SK-N-SH (cell line): ENCODE data around the gene LTB4R2. TPM values are rescaled to one million over a fixed set of nuclear protein-coding genes. Genes with fewer than 3 reads are reported as not detected.

Experiments used
- CTCF ChIA-PET: fragments of 300-600, 350-600 bp; formaldehyde crosslinking; extraction: SDS; loops from one replicate; lab custom pipeline; 2021; lab: Yijun Ruan, JAX
- POLR2A ChIA-PET: fragments of 350-600 bp; sonication (Branson Sonifier 250); formaldehyde crosslinking; extraction: SDS; loops from one replicate; lab custom pipeline; 2020; ENCODE audit warnings: antibody characterized with exemption, inconsistent platforms; lab: Yijun Ruan, JAX
- DNase-seq: peaks from one replicate; pipeline ENCODE4 v3.0.0; 2012
- H2AFZ ChIP-seq: fragments of 200-600 bp; sonication (generic); 2 replicates; pipeline ENCODE4 v1.8.1; 2016; ENCODE audit warnings: antibody characterized with exemption, mild to moderate bottlenecking, low read depth
- H3F3A ChIP-seq: fragments of 200-600 bp; sonication (generic); replicated peaks from 2 replicates; pipeline ENCODE3; 2016; ENCODE audit warnings: antibody characterized with exemption, mild to moderate bottlenecking; ENCODE audit not compliant: insufficient read depth
- H3K27ac ChIP-seq, 2 experiments: fragments of 200-500 bp in 1 of 2; fragments of 200-600 bp in 1 of 2; sonication (Bioruptor generic) in 1 of 2; sonication (generic), shearing (Covaris generic) in 1 of 2; 2 replicates each; pipeline versions ENCODE4 v1.5.1 to v1.6.1; 2014 to 2016; ENCODE audit warnings: low read depth in 2 of 2, inconsistent platforms in 1 of 2, low read length in 1 of 2, mild to moderate bottlenecking in 1 of 2, mixed read lengths in 1 of 2
- H3K27me3 ChIP-seq: fragments of 200-600 bp; sonication (generic), shearing (Covaris generic); 2 replicates; pipeline ENCODE4 v1.6.1; 2016; ENCODE audit warnings: mixed run types; ENCODE audit not compliant: insufficient read depth
- H3K36me3 ChIP-seq, 2 experiments: fragments of 200-500 bp in 1 of 2; fragments of 200-600 bp in 1 of 2; sonication (Bioruptor generic) in 1 of 2; sonication (generic) in 1 of 2; replicated peaks in 1 of 2; 2 replicates each; pipeline versions ENCODE3 to v1.5.1; 2014 to 2016; ENCODE audit warnings: low read length in 1 of 2, mild to moderate bottlenecking in 1 of 2; ENCODE audit not compliant: insufficient read depth in 2 of 2, control insufficient read depth in 1 of 2
- H3K4me1 ChIP-seq, 2 experiments: fragments of 200-500 bp in 1 of 2; fragments of 200-600 bp in 1 of 2; sonication (Bioruptor generic) in 1 of 2; sonication (generic), shearing (Covaris generic) in 1 of 2; 2 replicates each; pipeline versions ENCODE4 v1.5.1 to v1.6.1; 2014 to 2016; ENCODE audit warnings: low read depth in 1 of 2, low read length in 1 of 2, mixed run types in 1 of 2; ENCODE audit not compliant: insufficient read depth in 2 of 2, control insufficient read depth in 1 of 2
- H3K4me2 ChIP-seq: fragments of 200-600 bp; sonication (generic), shearing (Covaris generic); 2 replicates; pipeline ENCODE4 v1.6.1; 2017; ENCODE audit warnings: mixed run types
- H3K4me3 ChIP-seq, 2 experiments: fragments of 200-500 bp in 1 of 2; fragments of 200-600 bp in 1 of 2; sonication (Bioruptor generic) in 1 of 2; sonication (generic), shearing (Covaris generic) in 1 of 2; 2 replicates each; pipeline versions ENCODE4 v1.5.1 to v1.8.1; 2014 to 2016; ENCODE audit warnings: low read depth in 2 of 2, inconsistent platforms in 1 of 2, low read length in 1 of 2, mild to moderate bottlenecking in 1 of 2, mixed read lengths in 1 of 2, moderate library complexity in 1 of 2
- H3K79me2 ChIP-seq: fragments of 200-600 bp; sonication (generic); 2 replicates; pipeline ENCODE4 v1.8.1; 2017; ENCODE audit warnings: mild to moderate bottlenecking; ENCODE audit not compliant: insufficient read depth
- H3K9ac ChIP-seq: fragments of 200-600 bp; sonication (generic); 2 replicates; pipeline ENCODE4 v1.6.1; 2017; ENCODE audit warnings: mixed run types
- H3K9me2 ChIP-seq: fragments of 200-600 bp; sonication (generic); 2 replicates; pipeline ENCODE4 v1.6.1; 2017; ENCODE audit warnings: mixed run types
- H3K9me3 ChIP-seq: fragments of 200-600 bp; sonication (generic); 2 replicates; pipeline ENCODE4 v1.6.1; 2017; ENCODE audit warnings: mixed run types, mild to moderate bottlenecking, moderate library complexity
- H4K20me1 ChIP-seq: fragments of 200-600 bp; sonication (generic); 2 replicates; pipeline ENCODE4 v1.6.1; 2017; ENCODE audit warnings: mild to moderate bottlenecking, mixed run types; ENCODE audit not compliant: insufficient read depth
- CTCF ChIP-seq: fragments of 200-600 bp; sonication (generic); IDR thresholded peaks from 2 replicates; pipeline ENCODE4 v1.6.1; 2017; ENCODE audit warnings: antibody characterized with exemption, mild to moderate bottlenecking, moderate library complexity
- EP300 ChIP-seq, 2 experiments: IDR thresholded peaks; 2 replicates each; pipeline versions ENCODE4 v1.4.0 to v1.6.1; 2012; ENCODE audit warnings: borderline replicate concordance in 1 of 2, low read depth in 1 of 2, low read length in 1 of 2
- EZH2phosphoT487 ChIP-seq: fragments of 200-600 bp; sonication (generic); IDR thresholded peaks from 2 replicates; pipeline ENCODE4 v1.6.1; 2017; ENCODE audit warnings: low read depth, mixed run types, mild to moderate bottlenecking, antibody characterized with exemption, moderate library complexity, borderline replicate concordance
- FOXJ3 ChIP-seq: sonication (generic); formaldehyde crosslinking; IDR thresholded peaks from 2 replicates; pipeline ENCODE4 v1.5.1; 2020; ENCODE audit warnings: mild to moderate bottlenecking, missing genetic modification reagents
- FOXM1 ChIP-seq: IDR thresholded peaks from 2 replicates; pipeline ENCODE4 v1.4.0; 2012; ENCODE audit warnings: low read depth, mild to moderate bottlenecking
- GABPA ChIP-seq: IDR thresholded peaks from 2 replicates; pipeline ENCODE4 v1.4.0; 2012; ENCODE audit warnings: low read depth, mild to moderate bottlenecking
- GATA2 ChIP-seq: sonication (generic); formaldehyde crosslinking; IDR thresholded peaks from 2 replicates; pipeline ENCODE4 v1.5.0; 2020; ENCODE audit warnings: mild to moderate bottlenecking, missing genetic modification reagents
- RFX5 ChIP-seq: IDR thresholded peaks from 2 replicates; pipeline ENCODE4 v1.6.1; 2012; ENCODE audit warnings: mild to moderate bottlenecking, improper control_type of control experiment, low read length
- RXRA ChIP-seq: IDR thresholded peaks from 2 replicates; pipeline ENCODE4 v1.4.0; 2012; ENCODE audit warnings: low read depth, mild to moderate bottlenecking, borderline replicate concordance
- SIN3A ChIP-seq: IDR thresholded peaks from 2 replicates; pipeline ENCODE4 v1.6.1; 2012; ENCODE audit warnings: low read depth, mild to moderate bottlenecking, low read length, moderate library complexity, borderline replicate concordance
- TAF1 ChIP-seq: IDR thresholded peaks from 2 replicates; pipeline ENCODE4 v1.6.1; 2012; ENCODE audit warnings: low read depth, mild to moderate bottlenecking, low read length, moderate library complexity, borderline replicate concordance
- TCF12 ChIP-seq: IDR thresholded peaks from 2 replicates; pipeline ENCODE4 v1.4.0; 2012
- YY1 ChIP-seq: IDR thresholded peaks from 2 replicates; pipeline ENCODE4 v1.4.0; 2012; ENCODE audit warnings: low read depth, mild to moderate bottlenecking
- WGBS: methylation state at CpG from one replicate; pipeline ENCODE4 v1.1.6; 2017; ENCODE audit warnings: low lambda C conversion rate; 5-methylcytosine and 5-hydroxymethylcytosine counted together
- polyA plus RNA-seq, 3 experiments: library from polyadenylated mRNA; depleted of rRNA; stranded (reverse); fragments of >200 nt; gene quantifications; 2 replicates each; pipeline ENCODE4 v1.2.3, GENCODE V29; 2012
- TF ChIP-seq, protein P1 (sequence below): IDR thresholded peaks from 2 replicates; pipeline ENCODE4 v1.4.0; 2012; ENCODE audit warnings: low read depth, borderline replicate concordance
- TF ChIP-seq, protein P2 (sequence below): IDR thresholded peaks from 2 replicates; pipeline ENCODE4 v1.6.1; 2012; ENCODE audit warnings: mild to moderate bottlenecking, low read depth, low read length, moderate library complexity
- TF ChIP-seq, protein P3 (sequence below): IDR thresholded peaks from 2 replicates; pipeline ENCODE4; 2012
- TF ChIP-seq, protein P4 (sequence below): IDR thresholded peaks from 2 replicates; pipeline ENCODE4 v1.4.0; 2012; ENCODE audit warnings: low read depth

LTB4R2 gene, protein sequence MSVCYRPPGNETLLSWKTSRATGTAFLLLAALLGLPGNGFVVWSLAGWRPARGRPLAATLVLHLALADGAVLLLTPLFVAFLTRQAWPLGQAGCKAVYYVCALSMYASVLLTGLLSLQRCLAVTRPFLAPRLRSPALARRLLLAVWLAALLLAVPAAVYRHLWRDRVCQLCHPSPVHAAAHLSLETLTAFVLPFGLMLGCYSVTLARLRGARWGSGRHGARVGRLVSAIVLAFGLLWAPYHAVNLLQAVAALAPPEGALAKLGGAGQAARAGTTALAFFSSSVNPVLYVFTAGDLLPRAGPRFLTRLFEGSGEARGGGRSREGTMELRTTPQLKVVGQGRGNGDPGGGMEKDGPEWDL
- polyA plus RNA-seq (2012; rRNA removed): 8.2 and 12.2 TPM in 2 replicates
- 0.51 and 0.59 TPM in 2 replicates for polyA plus RNA-seq (2012; cell fraction: cytosol; rRNA removed)
- 87.2 and 146 TPM in 2 replicates for polyA plus RNA-seq (2012; cell fraction: nucleus; rRNA removed)

GRCh38 chr14:24309538-24310264 lies at the start of gene LTB4R2:
Gene LTB4R2 (plus strand): TSS chr14:24310140. CDS start chr14:24310665, 525 bp downstream.
- H3K9me2 ChIP-seq: no peaks in the 10 kb centered on the region
- no peak within 1 kb of the TSS for H3K4me2 ChIP-seq
- H3K9me3 ChIP-seq: no peaks in the 10 kb centered on the region
- H3K4me1 ChIP-seq: peaks cover 0 to 2% of the 10 kb centered on the region in 2 experiments; a peak in 1 of 4 replicates
- POLR2A ChIA-PET: no interaction called here
- H4K20me1 ChIP-seq: no peaks in the 10 kb centered on the region
- H3K36me3 ChIP-seq: peaks cover 6 to 49% of the 10 kb centered on the region in 2 experiments
- no peaks in the 10 kb centered on the region for H3K27me3 ChIP-seq
- no peak within 1 kb of the TSS for H3K9ac ChIP-seq
- CTCF ChIA-PET: interaction anchor here (1.3 to 6.7 kb wide), 8 partner anchors 10 to 132 kb away, joined by 4 to 115 read pairs (median 40); partner anchors contain the start of genes DHRS1, NOP9 and TINF2
- WGBS: 98% methylated on average over 5 of the region's 5 CpGs
- H3F3A ChIP-seq: peaks cover 4% of the 10 kb centered on the region
- H2AFZ ChIP-seq: no peak within 1 kb of the TSS
- no peak for TF ChIP-seq FOXM1
- no peak for TF ChIP-seq YY1
- TF ChIP-seq RXRA: no peak
- no peak for TF ChIP-seq TCF12
- no peak for TF ChIP-seq GABPA
- TF ChIP-seq SIN3A: no peak
- DNase-seq: no peak
- H3K79me2 ChIP-seq: no peaks in the 10 kb centered on the region
- H3K4me3 ChIP-seq: no peak within 1 kb of the TSS
- no peak within 1 kb of the TSS for H3K27ac ChIP-seq

DNA sequence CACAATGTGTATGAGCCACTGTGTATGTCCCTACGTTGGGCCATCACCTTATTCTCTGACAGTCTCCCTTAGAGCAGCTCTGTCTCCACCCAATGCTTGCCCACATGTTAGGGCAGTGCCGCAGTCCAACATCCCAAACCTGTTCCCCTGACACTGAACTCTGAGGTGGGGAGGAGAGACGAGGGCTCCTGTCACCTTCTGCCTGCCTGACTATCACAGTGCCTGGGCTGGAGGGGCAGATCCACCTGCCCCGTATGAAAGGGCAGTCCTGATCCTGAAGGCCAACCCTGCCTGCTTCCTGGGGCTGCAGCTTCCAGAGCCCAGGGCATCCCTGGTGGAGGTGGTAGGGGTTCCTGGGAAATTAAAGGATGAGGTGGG lies 49.2 kb upstream of the LTB4R2 start:
- Histone ChIP-seq H3K36me3 (peaks cover 3 to 4% of the 10 kb centered on the region in 2 experiments), H3K4me2 (no peak overlapping the region), H3K27me3 (no peaks in the 10 kb centered on the region), H3F3A (peaks cover 5% of the 10 kb centered on the region), H3K9ac (no peak overlapping the region), H3K9me3 (no peaks in the 10 kb centered on the region), H3K27ac (no peak overlapping the region), H2AFZ (no peak overlapping the region), H3K4me3 (no peak overlapping the region), H3K9me2 (no peaks in the 10 kb centered on the region), H3K79me2 (no peaks in the 10 kb centered on the region), H4K20me1 (no peaks in the 10 kb centered on the region), H3K4me1 (peaks cover 0 to 3% of the 10 kb centered on the region in 2 experiments; a peak in 1 of 4 replicates)
- no peak for DNase-seq
- ChIA-PET POLR2A (no interaction called here), CTCF (interaction anchor here (1.6 to 3.7 kb wide), 2 partner anchors 11 to 18 kb away, joined by 3 to 20 read pairs; partner anchors contain the start of genes RABGGTA and TINF2)
- 83% methylated on average over 3 of the region's 4 CpGs for WGBS
- TF ChIP-seq FOXJ3 (CRISPR knock-in tag) (no peak), RFX5 (no peak), FOXM1 (no peak), GATA2 (no peak), GABPA (no peak), TAF1 (no peak), EZH2phosphoT487 (no peak), EP300 (IDR thresholded peaks at IDR 0.05; ENCODE audit: borderline replicate concordance in 1 of 2, low read depth in 1 of 2, low read length in 1 of 2) (no peak), CTCF (no peak)
- TF ChIP-seq, protein P1, sequence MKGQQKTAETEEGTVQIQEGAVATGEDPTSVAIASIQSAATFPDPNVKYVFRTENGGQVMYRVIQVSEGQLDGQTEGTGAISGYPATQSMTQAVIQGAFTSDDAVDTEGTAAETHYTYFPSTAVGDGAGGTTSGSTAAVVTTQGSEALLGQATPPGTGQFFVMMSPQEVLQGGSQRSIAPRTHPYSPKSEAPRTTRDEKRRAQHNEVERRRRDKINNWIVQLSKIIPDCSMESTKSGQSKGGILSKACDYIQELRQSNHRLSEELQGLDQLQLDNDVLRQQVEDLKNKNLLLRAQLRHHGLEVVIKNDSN: no peak
- TF ChIP-seq, protein P2, sequence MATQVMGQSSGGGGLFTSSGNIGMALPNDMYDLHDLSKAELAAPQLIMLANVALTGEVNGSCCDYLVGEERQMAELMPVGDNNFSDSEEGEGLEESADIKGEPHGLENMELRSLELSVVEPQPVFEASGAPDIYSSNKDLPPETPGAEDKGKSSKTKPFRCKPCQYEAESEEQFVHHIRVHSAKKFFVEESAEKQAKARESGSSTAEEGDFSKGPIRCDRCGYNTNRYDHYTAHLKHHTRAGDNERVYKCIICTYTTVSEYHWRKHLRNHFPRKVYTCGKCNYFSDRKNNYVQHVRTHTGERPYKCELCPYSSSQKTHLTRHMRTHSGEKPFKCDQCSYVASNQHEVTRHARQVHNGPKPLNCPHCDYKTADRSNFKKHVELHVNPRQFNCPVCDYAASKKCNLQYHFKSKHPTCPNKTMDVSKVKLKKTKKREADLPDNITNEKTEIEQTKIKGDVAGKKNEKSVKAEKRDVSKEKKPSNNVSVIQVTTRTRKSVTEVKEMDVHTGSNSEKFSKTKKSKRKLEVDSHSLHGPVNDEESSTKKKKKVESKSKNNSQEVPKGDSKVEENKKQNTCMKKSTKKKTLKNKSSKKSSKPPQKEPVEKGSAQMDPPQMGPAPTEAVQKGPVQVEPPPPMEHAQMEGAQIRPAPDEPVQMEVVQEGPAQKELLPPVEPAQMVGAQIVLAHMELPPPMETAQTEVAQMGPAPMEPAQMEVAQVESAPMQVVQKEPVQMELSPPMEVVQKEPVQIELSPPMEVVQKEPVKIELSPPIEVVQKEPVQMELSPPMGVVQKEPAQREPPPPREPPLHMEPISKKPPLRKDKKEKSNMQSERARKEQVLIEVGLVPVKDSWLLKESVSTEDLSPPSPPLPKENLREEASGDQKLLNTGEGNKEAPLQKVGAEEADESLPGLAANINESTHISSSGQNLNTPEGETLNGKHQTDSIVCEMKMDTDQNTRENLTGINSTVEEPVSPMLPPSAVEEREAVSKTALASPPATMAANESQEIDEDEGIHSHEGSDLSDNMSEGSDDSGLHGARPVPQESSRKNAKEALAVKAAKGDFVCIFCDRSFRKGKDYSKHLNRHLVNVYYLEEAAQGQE: no peak
- TF ChIP-seq, protein P3, sequence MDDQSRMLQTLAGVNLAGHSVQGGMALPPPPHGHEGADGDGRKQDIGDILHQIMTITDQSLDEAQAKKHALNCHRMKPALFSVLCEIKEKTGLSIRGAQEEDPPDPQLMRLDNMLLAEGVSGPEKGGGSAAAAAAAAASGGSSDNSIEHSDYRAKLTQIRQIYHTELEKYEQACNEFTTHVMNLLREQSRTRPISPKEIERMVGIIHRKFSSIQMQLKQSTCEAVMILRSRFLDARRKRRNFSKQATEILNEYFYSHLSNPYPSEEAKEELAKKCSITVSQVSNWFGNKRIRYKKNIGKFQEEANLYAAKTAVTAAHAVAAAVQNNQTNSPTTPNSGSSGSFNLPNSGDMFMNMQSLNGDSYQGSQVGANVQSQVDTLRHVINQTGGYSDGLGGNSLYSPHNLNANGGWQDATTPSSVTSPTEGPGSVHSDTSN: no peak
- TF ChIP-seq, protein P4, sequence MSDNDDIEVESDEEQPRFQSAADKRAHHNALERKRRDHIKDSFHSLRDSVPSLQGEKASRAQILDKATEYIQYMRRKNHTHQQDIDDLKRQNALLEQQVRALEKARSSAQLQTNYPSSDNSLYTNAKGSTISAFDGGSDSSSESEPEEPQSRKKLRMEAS: no peak
